Immature natural killer cell (primary cell): ENCODE measurements around the gene HOXB3. TPM values are rescaled to one million over a fixed set of nuclear protein-coding genes. Genes with fewer than 3 reads are reported as not detected.

Source experiments
- DNase-seq, 3 donors: peaks; one replicate each; pipeline ENCODE4 v3.0.0; 2022; ENCODE audit warnings: mixed read lengths in 1 of 3
- H3K27ac Mint-ChIP-seq, 6 donors: one replicate each; pipeline ENCODE4 v1.8.0; 2020; ENCODE audit warnings: mixed read lengths in 6 of 6, mild to moderate bottlenecking in 5 of 6, inconsistent platforms in 4 of 6, moderate library complexity in 3 of 6
- H3K27me3 Mint-ChIP-seq, 3 donors: one replicate each; pipeline ENCODE4 v1.8.0; 2020 to 2021; ENCODE audit warnings: low read depth in 3 of 3, mild to moderate bottlenecking in 3 of 3, mixed read lengths in 3 of 3, moderate library complexity in 3 of 3, inconsistent platforms in 1 of 3
- H3K36me3 Mint-ChIP-seq, 3 donors: one replicate each; pipeline ENCODE4 v1.8.0; 2020; ENCODE audit warnings: mixed read lengths in 3 of 3, inconsistent platforms in 2 of 3, mild to moderate bottlenecking in 2 of 3
- H3K4me1 Mint-ChIP-seq, 2 donors: one replicate each; pipeline ENCODE4 v1.8.0; 2020; ENCODE audit warnings: inconsistent platforms in 2 of 2, mild to moderate bottlenecking in 2 of 2, mixed read lengths in 2 of 2, moderate library complexity in 1 of 2
- H3K4me3 Mint-ChIP-seq, 5 donors: one replicate each; pipeline ENCODE4 v1.8.0; 2020; ENCODE audit warnings: mild to moderate bottlenecking in 5 of 5, mixed read lengths in 5 of 5, inconsistent platforms in 3 of 5, moderate library complexity in 3 of 5
- H3K9me3 Mint-ChIP-seq, 6 donors: one replicate each; pipeline ENCODE4 v1.8.0; 2020; ENCODE audit warnings: mild to moderate bottlenecking in 6 of 6, mixed read lengths in 6 of 6, inconsistent platforms in 4 of 6, moderate library complexity in 3 of 6
- polyA plus RNA-seq, 3 donors: library from polyadenylated mRNA; unstranded; fragments of 300-500 nt; fragmentation: Illumina TruSeq; gene quantifications; one replicate each; pipeline ENCODE4 v1.2.3, GENCODE V29; 2021

Gene HOXB3
- polyA plus RNA-seq = under 1 TPM in 2 of 3 donors, not detected in 1; 0.26 to 0.45 TPM

- Mint-ChIP-seq H3K27me3 (peaks cover 24 to 51% (median 36%) of the 10 kb centered on the region in 3 donors), H3K27ac (no peak within 1 kb of the TSS), H3K9me3 (no peaks in the 10 kb centered on the region), H3K4me1 (peaks cover 31 to 39% of the 10 kb centered on the region in 2 donors), H3K4me3 (peak within 1 kb of the TSS in 1 of 5 donors; percentile 38), H3K36me3 (no peaks in the 10 kb centered on the region)
- DNase-seq = no peak
Observed at GRCh38 chr17:48589831-48590606, at the start of gene HOXB3. TSS of gene HOXB3 (minus strand) at chr17:48590241. CDS start at chr17:48552474, 37,767 bp downstream.

- Mint-ChIP-seq H3K9me3 (no peaks in the 10 kb centered on the region), H3K36me3 (peaks cover 0 to 7% (median 0%) of the 10 kb centered on the region in 3 donors), H3K27ac (no peak overlapping the region), H3K4me1 (peaks cover 5 to 14% of the 10 kb centered on the region in 2 donors), H3K27me3 (peaks cover 26 to 44% (median 39%) of the 10 kb centered on the region in 3 donors), H3K4me3 (no peak overlapping the region)
- no peak for DNase-seq
Observed at GRCh38 chr17:48639136-48639535, 49.1 kb upstream of the HOXB3 start.

GRCh38 chr17:48637323-48638260, 47.6 kb upstream of the HOXB3 start:
- peaks cover 0 to 7% (median 0%) of the 10 kb centered on the region in 3 donors for H3K36me3 Mint-ChIP-seq
- no peak for DNase-seq
- H3K27me3 Mint-ChIP-seq = peaks cover 32 to 43% (median 36%) of the 10 kb centered on the region in 3 donors
- no peak overlapping the region for H3K27ac Mint-ChIP-seq
- H3K4me3 Mint-ChIP-seq = no peak overlapping the region
- peaks cover 0 to 4% (median 0%) of the 10 kb centered on the region in 6 donors for H3K9me3 Mint-ChIP-seq
- peaks cover 9 to 22% of the 10 kb centered on the region in 2 donors for H3K4me1 Mint-ChIP-seq

- H3K4me3 Mint-ChIP-seq = peak overlapping the region in 2 of 5 donors; percentile 5 to 38
Observed at GRCh38 chr17:48636177-48637018, 46.4 kb upstream of the HOXB3 start.

GRCh38 chr17:48634493-48635208, 44.6 kb upstream of the HOXB3 start:
- no peak overlapping the region for H3K27ac Mint-ChIP-seq
- peaks cover 0 to 2% (median 0%) of the 10 kb centered on the region in 3 donors for H3K36me3 Mint-ChIP-seq
- H3K4me1 Mint-ChIP-seq = peaks cover 8 to 15% of the 10 kb centered on the region in 2 donors
- DNase-seq = no peak
- H3K9me3 Mint-ChIP-seq = peaks cover 0 to 4% (median 0%) of the 10 kb centered on the region in 6 donors
- H3K27me3 Mint-ChIP-seq = peaks cover 31 to 49% (median 47%) of the 10 kb centered on the region in 3 donors
- H3K4me3 Mint-ChIP-seq = peak overlapping the region in 2 of 5 donors; percentile 25 to 45

More at GRCh38 chr17:48636177-48637018, 46.4 kb upstream of the HOXB3 start:
- Mint-ChIP-seq H3K36me3 (peaks cover 0 to 6% (median 0%) of the 10 kb centered on the region in 3 donors), H3K27me3 (peaks cover 30 to 41% (median 36%) of the 10 kb centered on the region in 3 donors), H3K9me3 (peaks cover 0 to 4% (median 0%) of the 10 kb centered on the region in 6 donors), H3K27ac (peak overlapping the region in 1 of 6 donors; percentile 20), H3K4me1 (peaks cover 8 to 16% of the 10 kb centered on the region in 2 donors)
- DNase-seq = peak; percentile 47 to 56 (median 52)

- Mint-ChIP-seq H3K27me3 (peaks cover 27 to 53% (median 42%) of the 10 kb centered on the region in 3 donors), H3K9me3 (peaks cover 0 to 4% (median 0%) of the 10 kb centered on the region in 6 donors), H3K4me1 (peaks cover 8 to 15% of the 10 kb centered on the region in 2 donors), H3K27ac (no peak overlapping the region), H3K4me3 (no peak overlapping the region), H3K36me3 (no peaks in the 10 kb centered on the region)
- DNase-seq = no peak
Observed at GRCh38 chr17:48633266-48633677, 43.2 kb upstream of the HOXB3 start.

- H3K9me3 Mint-ChIP-seq = peaks cover 0 to 4% (median 0%) of the 10 kb centered on the region in 6 donors
- peak overlapping the region in 2 of 5 donors; percentile 0 to 1 for H3K4me3 Mint-ChIP-seq
- DNase-seq = no peak
- H3K4me1 Mint-ChIP-seq = peaks cover 8 to 15% of the 10 kb centered on the region in 2 donors
- no peaks in the 10 kb centered on the region for H3K36me3 Mint-ChIP-seq
- H3K27ac Mint-ChIP-seq = no peak overlapping the region
- peaks cover 30 to 58% (median 46%) of the 10 kb centered on the region in 3 donors for H3K27me3 Mint-ChIP-seq
Observed at GRCh38 chr17:48632579-48633265, 42.7 kb upstream of the HOXB3 start.

GRCh38 chr17:48631693-48632578, 41.9 kb upstream of the HOXB3 start:
- peaks cover 10 to 18% of the 10 kb centered on the region in 2 donors for H3K4me1 Mint-ChIP-seq
- H3K27ac Mint-ChIP-seq = no peak overlapping the region
- H3K4me3 Mint-ChIP-seq = no peak overlapping the region
- no peaks in the 10 kb centered on the region for H3K36me3 Mint-ChIP-seq
- peaks cover 30 to 59% (median 46%) of the 10 kb centered on the region in 3 donors for H3K27me3 Mint-ChIP-seq
- DNase-seq = no peak
- peaks cover 0 to 4% (median 0%) of the 10 kb centered on the region in 6 donors for H3K9me3 Mint-ChIP-seq

GRCh38 chr17:48630925-48631692, 41.1 kb upstream of the HOXB3 start:
- H3K36me3 Mint-ChIP-seq = no peaks in the 10 kb centered on the region
- no peak for DNase-seq
- no peak overlapping the region for H3K27ac Mint-ChIP-seq

GRCh38 chr17:48630009-48630924, 40.2 kb upstream of the HOXB3 start:
- Mint-ChIP-seq H3K4me3 (no peak overlapping the region), H3K27me3 (peaks cover 32 to 52% (median 46%) of the 10 kb centered on the region in 3 donors), H3K9me3 (peaks cover 0 to 4% (median 0%) of the 10 kb centered on the region in 6 donors), H3K4me1 (peaks cover 21 to 33% of the 10 kb centered on the region in 2 donors), H3K27ac (no peak overlapping the region), H3K36me3 (no peaks in the 10 kb centered on the region)
- DNase-seq = no peak

More at GRCh38 chr17:48630925-48631692, 41.1 kb upstream of the HOXB3 start:
- H3K27me3 Mint-ChIP-seq = peaks cover 30 to 59% (median 48%) of the 10 kb centered on the region in 3 donors
- peaks cover 15 to 26% of the 10 kb centered on the region in 2 donors for H3K4me1 Mint-ChIP-seq
- H3K4me3 Mint-ChIP-seq = no peak overlapping the region
- peaks cover 0 to 4% (median 0%) of the 10 kb centered on the region in 6 donors for H3K9me3 Mint-ChIP-seq
